ENCODE results near the gene SLC39A13. TPM values are rescaled to one million over a fixed set of nuclear protein-coding genes. Genes with fewer than 3 reads are reported as not detected.

Gene SLC39A13
- total and polyA plus RNA-seq, 2 donors (not counting 1 experiment from before 2014, with no cell fraction given), result 62.9 to 88.7 TPM

- no peak overlapping the region for H3K4me3 ChIP-seq (replicated peaks in 1 of 4; ENCODE audit: control extremely low read depth in 1 of 4, insufficient read depth in 1 of 4, low read depth in 3 of 4, low read length in 4 of 4)
- H2AFZ ChIP-seq (ENCODE audit: low read length), result no peak overlapping the region
- H3K27me3 ChIP-seq (ENCODE audit: control insufficient read depth, insufficient read depth, low read length), result no peaks in the 10 kb centered on the region
- TF ChIP-seq EZH2 (IDR thresholded peaks at IDR 0.05; ENCODE audit: low read length, missing control alignments), result no peak
- TF ChIP-seq, protein P1, sequence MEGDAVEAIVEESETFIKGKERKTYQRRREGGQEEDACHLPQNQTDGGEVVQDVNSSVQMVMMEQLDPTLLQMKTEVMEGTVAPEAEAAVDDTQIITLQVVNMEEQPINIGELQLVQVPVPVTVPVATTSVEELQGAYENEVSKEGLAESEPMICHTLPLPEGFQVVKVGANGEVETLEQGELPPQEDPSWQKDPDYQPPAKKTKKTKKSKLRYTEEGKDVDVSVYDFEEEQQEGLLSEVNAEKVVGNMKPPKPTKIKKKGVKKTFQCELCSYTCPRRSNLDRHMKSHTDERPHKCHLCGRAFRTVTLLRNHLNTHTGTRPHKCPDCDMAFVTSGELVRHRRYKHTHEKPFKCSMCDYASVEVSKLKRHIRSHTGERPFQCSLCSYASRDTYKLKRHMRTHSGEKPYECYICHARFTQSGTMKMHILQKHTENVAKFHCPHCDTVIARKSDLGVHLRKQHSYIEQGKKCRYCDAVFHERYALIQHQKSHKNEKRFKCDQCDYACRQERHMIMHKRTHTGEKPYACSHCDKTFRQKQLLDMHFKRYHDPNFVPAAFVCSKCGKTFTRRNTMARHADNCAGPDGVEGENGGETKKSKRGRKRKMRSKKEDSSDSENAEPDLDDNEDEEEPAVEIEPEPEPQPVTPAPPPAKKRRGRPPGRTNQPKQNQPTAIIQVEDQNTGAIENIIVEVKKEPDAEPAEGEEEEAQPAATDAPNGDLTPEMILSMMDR (conservative IDR thresholded peaks at IDR 0.05 in 1 of 2, IDR thresholded peaks at IDR 0.05 in 1 of 2; ENCODE audit: low read depth in 1 of 2, low read length in 2 of 2), result no peak
- DNase-seq (ENCODE audit: low read depth in 2 of 2), result no peak
- H3K9me3 ChIP-seq (ENCODE audit: control insufficient read depth, insufficient read depth, low read depth, low read length), result no peaks in the 10 kb centered on the region
- H4K20me1 ChIP-seq (ENCODE audit: control insufficient read depth, extremely low read depth, insufficient read depth, low read length), result no peaks in the 10 kb centered on the region
- no peaks in the 10 kb centered on the region for H3K79me2 ChIP-seq (ENCODE audit: control insufficient read depth, insufficient read depth, low read length)
- H3K36me3 ChIP-seq (ENCODE audit: control insufficient read depth, insufficient read depth, low read length), result no peaks in the 10 kb centered on the region
- no peak overlapping the region for H3K27ac ChIP-seq (ENCODE audit: insufficient read depth, low read length)
- no peak overlapping the region for H3K9ac ChIP-seq (ENCODE audit: insufficient read depth, low read length)
- no peak overlapping the region for H3K4me2 ChIP-seq (ENCODE audit: extremely low read depth, insufficient read depth, low read length)
- H3K4me1 ChIP-seq (ENCODE audit: control insufficient read depth, extremely low read depth, insufficient read depth, low read length), result no peaks in the 10 kb centered on the region
These were observed 30.8 kb upstream of the SLC39A13 start for GRCh38 chr11:47377571-47378009.

DNA sequence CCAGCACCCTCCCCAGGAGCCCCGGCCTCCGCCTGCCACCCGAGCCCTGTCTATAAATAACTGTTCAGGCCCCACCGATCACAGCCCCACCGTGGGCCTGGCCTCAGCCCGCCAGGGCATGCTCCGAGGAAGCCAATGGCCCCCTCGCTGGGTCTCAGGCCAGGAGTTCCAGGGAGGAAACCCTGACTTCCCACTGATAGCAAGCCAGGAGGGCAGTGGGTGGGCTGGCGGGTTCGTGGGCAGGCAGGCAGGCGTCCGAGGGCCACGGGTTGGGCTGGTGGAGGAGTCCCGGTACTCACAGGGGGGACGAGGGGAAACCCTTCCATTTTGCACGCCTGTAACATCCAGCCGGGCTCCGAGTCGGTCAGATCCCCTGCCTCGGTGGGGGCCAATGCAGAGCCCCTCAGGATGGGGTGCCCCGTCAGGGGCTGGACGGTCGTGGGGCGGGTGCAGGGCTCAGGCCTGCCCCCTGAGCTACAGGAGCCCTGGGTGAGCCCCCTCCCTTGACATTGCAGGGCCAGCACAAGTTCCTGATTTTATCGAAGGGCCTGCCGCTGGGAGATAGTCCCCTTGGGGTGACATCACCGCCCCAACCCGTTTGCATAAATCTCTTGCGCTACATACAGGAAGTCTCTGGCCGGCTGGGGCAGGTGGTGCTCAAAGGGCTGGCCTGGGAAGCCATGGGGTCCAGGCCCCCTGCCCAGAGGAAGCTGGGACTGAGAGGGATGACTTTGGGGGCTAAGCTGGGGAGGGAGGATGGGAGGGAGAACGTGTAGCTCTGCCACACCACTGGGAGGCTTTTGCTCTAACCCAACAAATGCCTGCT lies 30.2 kb upstream of the SLC39A13 start, which contains the start of gene SPI1:
Gene SPI1, minus strand, starts transcription at position 538 of the 826 bp plus-strand sequence. Its CDS starts 194 bp downstream, at position 344.
- Histone ChIP-seq H2AFZ (ENCODE audit: low read length) (no peak within 1 kb of the TSS), H3K9ac (ENCODE audit: insufficient read depth, low read length) (no peak within 1 kb of the TSS), H3K27me3 (ENCODE audit: control insufficient read depth, insufficient read depth, low read length) (no peaks in the 10 kb centered on the region), H3K79me2 (ENCODE audit: control insufficient read depth, insufficient read depth, low read length) (no peaks in the 10 kb centered on the region), H3K9me3 (ENCODE audit: control insufficient read depth, insufficient read depth, low read depth, low read length) (no peaks in the 10 kb centered on the region), H3K4me3 (replicated peaks in 1 of 4; ENCODE audit: control extremely low read depth in 1 of 4, insufficient read depth in 1 of 4, low read depth in 3 of 4, low read length in 4 of 4) (no peak within 1 kb of the TSS), H3K27ac (ENCODE audit: insufficient read depth, low read length) (no peak within 1 kb of the TSS), H4K20me1 (ENCODE audit: control insufficient read depth, extremely low read depth, insufficient read depth, low read length) (no peaks in the 10 kb centered on the region), H3K36me3 (ENCODE audit: control insufficient read depth, insufficient read depth, low read length) (no peaks in the 10 kb centered on the region), H3K4me1 (ENCODE audit: control insufficient read depth, extremely low read depth, insufficient read depth, low read length) (no peaks in the 10 kb centered on the region), H3K4me2 (ENCODE audit: extremely low read depth, insufficient read depth, low read length) (no peak within 1 kb of the TSS)
- TF ChIP-seq, protein P1 (conservative IDR thresholded peaks at IDR 0.05 in 1 of 2, IDR thresholded peaks at IDR 0.05 in 1 of 2; ENCODE audit: low read depth in 1 of 2, low read length in 2 of 2), result no peak
- TF ChIP-seq EZH2 (IDR thresholded peaks at IDR 0.05; ENCODE audit: low read length, missing control alignments), result no peak
- DNase-seq (ENCODE audit: low read depth in 2 of 2), result no peak

- Histone ChIP-seq H3K36me3 (ENCODE audit: control insufficient read depth, insufficient read depth, low read length) (no peaks in the 10 kb centered on the region), H4K20me1 (ENCODE audit: control insufficient read depth, extremely low read depth, insufficient read depth, low read length) (no peaks in the 10 kb centered on the region), H3K9me3 (ENCODE audit: control insufficient read depth, insufficient read depth, low read depth, low read length) (no peaks in the 10 kb centered on the region), H3K4me2 (ENCODE audit: extremely low read depth, insufficient read depth, low read length) (no peak overlapping the region), H3K79me2 (ENCODE audit: control insufficient read depth, insufficient read depth, low read length) (no peaks in the 10 kb centered on the region), H3K27ac (ENCODE audit: insufficient read depth, low read length) (no peak overlapping the region), H3K4me3 (replicated peaks in 1 of 4; ENCODE audit: control extremely low read depth in 1 of 4, insufficient read depth in 1 of 4, low read depth in 3 of 4, low read length in 4 of 4) (no peak overlapping the region), H3K4me1 (ENCODE audit: control insufficient read depth, extremely low read depth, insufficient read depth, low read length) (no peaks in the 10 kb centered on the region), H2AFZ (ENCODE audit: low read length) (no peak overlapping the region), H3K9ac (ENCODE audit: insufficient read depth, low read length) (no peak overlapping the region), H3K27me3 (ENCODE audit: control insufficient read depth, insufficient read depth, low read length) (no peaks in the 10 kb centered on the region)
- TF ChIP-seq, protein P1 (conservative IDR thresholded peaks at IDR 0.05 in 1 of 2, IDR thresholded peaks at IDR 0.05 in 1 of 2; ENCODE audit: low read depth in 1 of 2, low read length in 2 of 2), result no peak
- TF ChIP-seq EZH2 (IDR thresholded peaks at IDR 0.05; ENCODE audit: low read length, missing control alignments), result no peak
- DNase-seq (ENCODE audit: low read depth in 2 of 2), result no peak
These were observed 29.6 kb upstream of the SLC39A13 start for GRCh38 chr11:47378836-47379170.

Measured in fibroblast of lung (primary cell).